MV-4-11 (cell line): Measurements from ENCODE around the gene STPG2.

ENCODE experiments used
- DNase-seq: peaks from one replicate; lab custom pipeline; 2025; lab: John Stamatoyannopoulos, UW

STPG2 gene

GRCh38 chr4:98093662-98094061 lies 49.6 kb downstream of the STPG2 start:
- DNase-seq: no peak

GRCh38 chr4:98092833-98093439 lies 50.3 kb downstream of the STPG2 start:
- no peak for DNase-seq

- DNase-seq: no peak
Observed at GRCh38 chr4:98081936-98082335, 61.3 kb downstream of the STPG2 start.

GRCh38 chr4:98068495-98068894 lies 74.8 kb downstream of the STPG2 start:
- no peak for DNase-seq

- no peak for DNase-seq
Observed at GRCh38 chr4:98055800-98056501, 87.3 kb downstream of the STPG2 start.

- no peak for DNase-seq
Observed at GRCh38 chr4:98046665-98047064, 96.6 kb downstream of the STPG2 start.

- no peak for DNase-seq
Observed at GRCh38 chr4:98030059-98030458, 113.2 kb downstream of the STPG2 start.

- peak; percentile 60 for DNase-seq
Observed at GRCh38 chr4:98027827-98028226, 115.4 kb downstream of the STPG2 start.

GRCh38 chr4:98026362-98026761 lies 116.9 kb downstream of the STPG2 start:
- peak; percentile 93 for DNase-seq

- no peak for DNase-seq
Observed at GRCh38 chr4:98006814-98007412, 136.4 kb downstream of the STPG2 start.

- no peak for DNase-seq
Observed at GRCh38 chr4:98006060-98006459, 137.2 kb downstream of the STPG2 start.

GRCh38 chr4:98000940-98001339 lies 142.3 kb downstream of the STPG2 start:
- no peak for DNase-seq

- DNase-seq: no peak
Observed at GRCh38 chr4:97998203-97998602, 145.1 kb downstream of the STPG2 start.

- DNase-seq: no peak
Observed at GRCh38 chr4:97994765-97995465, 148.4 kb downstream of the STPG2 start.

- no peak for DNase-seq
Observed at GRCh38 chr4:97990409-97990808, 152.9 kb downstream of the STPG2 start.

- DNase-seq: no peak
Observed at GRCh38 chr4:97987019-97987648, 156.1 kb downstream of the STPG2 start.

- DNase-seq: no peak
Observed at GRCh38 chr4:97984545-97985131, 158.6 kb downstream of the STPG2 start.

- no peak for DNase-seq
Observed at GRCh38 chr4:97978791-97979488, 164.3 kb downstream of the STPG2 start.

GRCh38 chr4:97953171-97953941 lies 189.9 kb downstream of the STPG2 start:
- DNase-seq: no peak

- no peak for DNase-seq
Observed at GRCh38 chr4:97952763-97953162, 190.5 kb downstream of the STPG2 start.

GRCh38 chr4:97950836-97951235 lies 192.4 kb downstream of the STPG2 start:
- DNase-seq: no peak
